Kidney tubule cell (primary cell): ENCODE data around the gene ZNF74.
"Not testable (repeated sequence)": the region's sequence is repeated elsewhere in the genome, so short reads cannot be mapped to it uniquely, and the experiment has no call there.

Experiments
- DNase-seq: peaks from one replicate; pipeline ENCODE4 v3.0.0-alpha.2; 2018; ENCODE audit warnings: low spot score

The ZNF74 gene

GRCh38 chr22:20400606-20401375 lies 6.8 kb downstream of the ZNF74 start:
- DNase-seq = no peak

- DNase-seq = no peak
Measured at GRCh38 chr22:20401376-20402014, 7.5 kb downstream of the ZNF74 start.

- DNase-seq = no peak
Measured at GRCh38 chr22:20402960-20403778, 9.2 kb downstream of the ZNF74 start.

GRCh38 chr22:20403779-20404140 lies 9.8 kb downstream of the ZNF74 start:
- no peak for DNase-seq

- no peak for DNase-seq
Measured at GRCh38 chr22:20404881-20405280, 10.9 kb downstream of the ZNF74 start.

GRCh38 chr22:20405291-20405930 lies 11.5 kb downstream of the ZNF74 start:
- no peak for DNase-seq

GRCh38 chr22:20405931-20406685 lies 12.2 kb downstream of the ZNF74 start:
- DNase-seq = peak; percentile 11

- no peak for DNase-seq
Measured at GRCh38 chr22:20406686-20407408, 12.9 kb downstream of the ZNF74 start.

GRCh38 chr22:20407829-20408228 lies 13.9 kb downstream of the ZNF74 start:
- DNase-seq = no peak

- DNase-seq = no peak
Measured at GRCh38 chr22:20408891-20409290, 14.9 kb downstream of the ZNF74 start.

- DNase-seq = not testable (repeated sequence)
Measured at GRCh38 chr22:20409385-20409784, 15.4 kb downstream of the ZNF74 start.

- DNase-seq = no peak
Measured at GRCh38 chr22:20412474-20413216, 18.7 kb downstream of the ZNF74 start.

- DNase-seq = no peak
Measured at GRCh38 chr22:20413217-20414058, 19.5 kb downstream of the ZNF74 start.

GRCh38 chr22:20414059-20414440 lies 20.1 kb downstream of the ZNF74 start:
- DNase-seq = no peak

- no peak for DNase-seq
Measured at GRCh38 chr22:20414450-20414849, 20.5 kb downstream of the ZNF74 start.

- not testable (repeated sequence) for DNase-seq
Measured at GRCh38 chr22:20415241-20415640, 21.3 kb downstream of the ZNF74 start.

- not testable (repeated sequence) for DNase-seq
Measured at GRCh38 chr22:20415699-20416098, 21.7 kb downstream of the ZNF74 start.

GRCh38 chr22:20418211-20418788 lies 24.3 kb downstream of the ZNF74 start:
- peak; percentile 73 for DNase-seq

GRCh38 chr22:20419664-20419951 lies 25.7 kb downstream of the ZNF74 start:
- DNase-seq = no peak
